Right lobe of liver (tissue), 6 donors: ENCODE data around the gene CNPY3. TPM values are rescaled to one million over a fixed set of nuclear protein-coding genes. Genes with fewer than 3 reads are reported as not detected.
A peak's percentile ranks its signal among the peaks of the same experiment; 100 is the strongest.

Experiments used
- ATAC-seq, 4 donors: fragments of 200-7000 bp; cut with Tn5 transposase; one replicate each; pipeline ENCODE4 v1.9.1; 2020; ENCODE audit warnings: mild to moderate bottlenecking in 4 of 4, moderate library complexity in 4 of 4
- DNase-seq, 3 donors: peaks; one replicate each; pipeline ENCODE4 v3.0.0-alpha.2; 2020
- H3K27ac ChIP-seq, 3 donors: fragments of 200-600 bp; one replicate each; pipeline ENCODE4 v1.8.0; 2022
- H3K27me3 ChIP-seq, 2 donors: fragments of 200-600 bp; one replicate each; pipeline ENCODE4 v1.8.0; 2022
- H3K36me3 ChIP-seq, 4 donors: fragments of 200-600 bp; sonication (generic) in 1 of 4; one replicate each; pipeline versions ENCODE4 v1.5.1 to v1.8.0; 2017 to 2022; ENCODE audit warnings: control low read depth in 1 of 4
- H3K4me1 ChIP-seq, 4 donors: fragments of 200-600 bp; sonication (generic) in 1 of 4; one replicate each; pipeline versions ENCODE4 v1.5.1 to v1.8.0; 2017 to 2022; ENCODE audit warnings: control low read depth in 1 of 4
- H3K4me3 ChIP-seq, 3 donors: fragments of 200-600 bp; one replicate each; pipeline ENCODE4 v1.8.0; 2022
- H3K9me3 ChIP-seq, 4 donors: fragments of 200-600 bp; sonication (generic) in 1 of 4; one replicate each; pipeline versions ENCODE4 v1.5.1 to v1.8.0; 2017 to 2022; ENCODE audit warnings: control low read depth in 1 of 4
- POLR2A ChIP-seq: fragments of 450-650 bp; IDR thresholded peaks from one replicate; pipeline ENCODE4 v1.6.1; 2017; ENCODE audit warnings: antibody characterized with exemption, mild to moderate bottlenecking
- WGBS: methylation state at CpG from one replicate; pipeline ENCODE4 v1.1.6; 2018; ENCODE audit warnings: low coverage, low lambda C conversion rate; ENCODE audit not compliant: insufficient coverage; ENCODE audit errors: missing lambda C conversion rate; 5-methylcytosine and 5-hydroxymethylcytosine counted together
- intact Hi-C, 2 donors: fragments of 100-400 bp; cut with DNase I; formaldehyde crosslinking; loops; one replicate each; pipeline versions ENCODE4 v1.11.2 to v1.14.1; 2022
- total RNA-seq, 6 experiments: library from RNA; depleted of rRNA in 2 of 6; stranded (reverse); fragments of >200 nt in 2 of 6; fragmentation: NEBNext Ultra II Directional in 3 of 6; extraction: Animal tissue kit (Norgen Biotek cat#: 25700) in 3 of 6; gene quantifications; one replicate each; pipeline versions ENCODE4 v1.1.0 to v1.2.4, GENCODE V29; 2016 to 2023
- TF ChIP-seq, protein P1 (sequence below), 4 donors: fragments of 200-600 bp in 3 of 4; fragments of 450-650 bp in 1 of 4; IDR thresholded peaks; one replicate each; pipeline versions ENCODE4 v1.5.1 to v1.8.0; 2016 to 2022; ENCODE audit warnings: antibody characterized with exemption in 4 of 4, mild to moderate bottlenecking in 2 of 4
- donor health status: DM: no; HTN: yes; CAD: no.
- donor health status: DM: no; HTN: no; CAD: no.
- donor health status: DM: no; HTN: no; CAD: no.
- donor health status: DM: no; HTN: yes; CAD: no.
- donor health status: DM: no; HTN: yes; CAD: no.

CNPY3 gene
- total RNA-seq, 6 experiments from 2014 or later: 11.1 to 75.4 (median 28.8) TPM

DNA sequence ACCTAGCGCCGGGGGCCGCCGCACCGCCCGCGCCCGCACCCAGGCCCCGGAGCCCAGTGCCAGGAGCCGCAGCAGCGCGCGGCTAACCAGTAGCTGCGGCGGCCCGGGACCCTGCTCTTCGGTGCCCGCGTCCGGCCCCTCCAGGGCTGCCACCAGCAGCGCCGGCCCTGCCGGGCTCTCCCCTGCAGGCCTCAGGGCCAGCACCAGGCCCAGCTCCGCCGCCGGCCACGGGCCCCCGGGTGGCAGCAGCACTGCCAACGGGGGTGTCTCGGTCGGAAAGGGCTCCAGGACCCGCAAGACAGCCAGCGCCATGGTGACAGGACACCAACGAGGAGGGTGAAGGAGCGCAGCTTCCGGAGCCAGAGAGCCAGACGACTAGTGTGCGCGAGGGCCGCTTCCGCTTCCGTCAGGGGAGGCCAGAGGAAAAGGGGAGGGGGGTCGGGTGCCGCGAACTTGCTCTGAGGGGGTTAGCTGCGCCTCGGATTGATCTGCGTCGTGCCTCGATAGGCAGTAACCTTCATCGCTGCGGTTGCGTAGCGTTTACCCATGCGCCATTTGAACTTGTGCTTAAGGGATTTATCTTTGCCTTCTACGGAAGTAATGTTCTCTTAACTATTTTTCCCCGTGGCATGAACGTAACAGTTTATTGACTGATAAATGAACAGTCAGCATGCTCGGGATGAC, 49.7 kb downstream of the CNPY3 start, which contains the start of gene PEX6:
Gene PEX6, minus strand, starts transcription at position 343 of the 684 bp plus-strand sequence. Its CDS starts 31 bp downstream, at position 312.
- no peaks in the 10 kb centered on the region for H3K36me3 ChIP-seq
- H3K4me3 ChIP-seq: peak within 1 kb of the TSS; percentile 85 to 99 (median 95)
- peak; percentile 93 to 95 (median 94) for ATAC-seq
- no peaks in the 10 kb centered on the region for H3K27me3 ChIP-seq
- peak within 1 kb of the TSS; percentile 77 to 87 (median 82) for H3K27ac ChIP-seq
- peak; percentile 90 to 93 (median 91) for DNase-seq
- 0% methylated on average over 9 of the region's 59 CpGs for whole genome bisulfite sequencing
- TF ChIP-seq POLR2A: peak; percentile 77
- TF ChIP-seq, protein P1, sequence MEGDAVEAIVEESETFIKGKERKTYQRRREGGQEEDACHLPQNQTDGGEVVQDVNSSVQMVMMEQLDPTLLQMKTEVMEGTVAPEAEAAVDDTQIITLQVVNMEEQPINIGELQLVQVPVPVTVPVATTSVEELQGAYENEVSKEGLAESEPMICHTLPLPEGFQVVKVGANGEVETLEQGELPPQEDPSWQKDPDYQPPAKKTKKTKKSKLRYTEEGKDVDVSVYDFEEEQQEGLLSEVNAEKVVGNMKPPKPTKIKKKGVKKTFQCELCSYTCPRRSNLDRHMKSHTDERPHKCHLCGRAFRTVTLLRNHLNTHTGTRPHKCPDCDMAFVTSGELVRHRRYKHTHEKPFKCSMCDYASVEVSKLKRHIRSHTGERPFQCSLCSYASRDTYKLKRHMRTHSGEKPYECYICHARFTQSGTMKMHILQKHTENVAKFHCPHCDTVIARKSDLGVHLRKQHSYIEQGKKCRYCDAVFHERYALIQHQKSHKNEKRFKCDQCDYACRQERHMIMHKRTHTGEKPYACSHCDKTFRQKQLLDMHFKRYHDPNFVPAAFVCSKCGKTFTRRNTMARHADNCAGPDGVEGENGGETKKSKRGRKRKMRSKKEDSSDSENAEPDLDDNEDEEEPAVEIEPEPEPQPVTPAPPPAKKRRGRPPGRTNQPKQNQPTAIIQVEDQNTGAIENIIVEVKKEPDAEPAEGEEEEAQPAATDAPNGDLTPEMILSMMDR (IDR thresholded peaks at IDR 0.05): no peak
- H3K9me3 ChIP-seq: no peaks in the 10 kb centered on the region
- H3K4me1 ChIP-seq: peaks cover 0 to 25% (median 2%) of the 10 kb centered on the region in 4 donors
- intact Hi-C loops: no loop called here

DNA sequence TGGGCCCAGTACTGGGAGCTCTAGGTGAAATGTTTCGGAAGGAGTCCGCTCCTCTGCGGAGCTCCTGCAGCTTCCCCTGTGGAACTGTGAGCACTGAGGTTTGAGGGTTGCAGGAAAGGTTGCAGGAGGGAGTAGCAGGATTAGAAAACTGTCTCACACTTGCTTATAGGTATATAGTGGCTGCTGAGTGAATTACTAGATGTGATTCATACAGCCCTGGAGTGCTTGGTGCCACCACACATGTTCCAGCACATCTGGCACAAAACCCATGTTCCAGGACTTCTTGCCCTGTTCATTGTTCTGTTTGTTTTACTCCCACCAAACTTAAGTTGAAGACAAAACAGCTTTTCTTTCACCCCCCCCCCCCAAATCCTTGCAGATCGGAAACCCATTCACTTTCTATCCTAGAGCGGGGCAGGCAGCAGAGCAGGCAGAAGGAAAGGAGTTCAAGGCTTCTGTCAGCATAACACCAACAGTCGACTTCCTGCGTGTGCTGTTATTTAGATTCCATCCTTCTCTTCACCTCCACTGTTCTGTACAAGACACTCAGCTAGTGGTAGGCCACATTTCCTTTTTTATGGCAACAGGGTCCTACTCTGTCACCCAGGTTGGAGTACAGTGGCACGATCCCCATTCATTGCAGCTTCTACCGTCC, 50.4 kb downstream of the CNPY3 start:
- Histone ChIP-seq H3K9me3 (no peaks in the 10 kb centered on the region), H3K4me1 (peaks cover 0 to 26% (median 2%) of the 10 kb centered on the region in 4 donors), H3K27ac (peak overlapping the region; percentile 77 to 87 (median 82)), H3K4me3 (peak overlapping the region; percentile 85 to 99 (median 95)), H3K27me3 (no peaks in the 10 kb centered on the region), H3K36me3 (no peaks in the 10 kb centered on the region)
- WGBS: 34% methylated on average over 7 of the region's 9 CpGs
- ATAC-seq (peak in 2 of 4 donors; percentile 14 to 17), DNase-seq (no peak)
- intact Hi-C loops: loop anchor here in 1 of 2 donors (10.0 kb wide), 1 partner anchor 55 kb away; the partner anchor contains the start of gene CNPY3
- TF ChIP-seq, protein P1 (IDR thresholded peaks at IDR 0.05): no peak
- no peak for TF ChIP-seq POLR2A

DNA sequence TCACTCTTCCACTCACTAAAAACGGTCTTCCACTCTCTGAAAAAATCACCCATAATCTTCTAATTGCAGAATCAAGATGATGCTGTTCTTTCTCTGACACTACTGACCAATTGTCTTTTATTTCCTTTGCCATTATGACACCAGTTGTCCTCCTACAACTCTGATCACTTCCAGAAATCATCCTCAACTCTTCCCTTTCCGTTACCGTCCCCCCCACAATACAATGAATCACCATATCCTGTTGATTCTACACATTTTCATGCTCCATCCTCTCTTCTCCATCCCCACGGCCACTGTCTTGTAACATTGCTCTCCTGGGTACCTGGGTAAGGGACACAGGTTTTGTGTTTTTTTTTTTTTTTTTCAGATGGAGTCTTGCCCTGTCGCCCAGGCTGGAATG, 52.6 kb downstream of the CNPY3 start:
- Histone ChIP-seq H3K4me3 (no peak overlapping the region), H3K36me3 (no peaks in the 10 kb centered on the region), H3K4me1 (peaks cover 0 to 39% (median 5%) of the 10 kb centered on the region in 4 donors), H3K9me3 (no peaks in the 10 kb centered on the region), H3K27ac (no peak overlapping the region), H3K27me3 (no peaks in the 10 kb centered on the region)
- 79% methylated on average over 4 of the region's 5 CpGs for WGBS
- intact Hi-C loops: loop anchor here in 1 of 2 donors (10.0 kb wide), 1 partner anchor 57 kb away; the partner anchor contains the start of gene CNPY3
- no peak for ATAC-seq
- TF ChIP-seq, protein P1 (IDR thresholded peaks at IDR 0.05): no peak
- no peak for TF ChIP-seq POLR2A
- DNase-seq: no peak

DNA sequence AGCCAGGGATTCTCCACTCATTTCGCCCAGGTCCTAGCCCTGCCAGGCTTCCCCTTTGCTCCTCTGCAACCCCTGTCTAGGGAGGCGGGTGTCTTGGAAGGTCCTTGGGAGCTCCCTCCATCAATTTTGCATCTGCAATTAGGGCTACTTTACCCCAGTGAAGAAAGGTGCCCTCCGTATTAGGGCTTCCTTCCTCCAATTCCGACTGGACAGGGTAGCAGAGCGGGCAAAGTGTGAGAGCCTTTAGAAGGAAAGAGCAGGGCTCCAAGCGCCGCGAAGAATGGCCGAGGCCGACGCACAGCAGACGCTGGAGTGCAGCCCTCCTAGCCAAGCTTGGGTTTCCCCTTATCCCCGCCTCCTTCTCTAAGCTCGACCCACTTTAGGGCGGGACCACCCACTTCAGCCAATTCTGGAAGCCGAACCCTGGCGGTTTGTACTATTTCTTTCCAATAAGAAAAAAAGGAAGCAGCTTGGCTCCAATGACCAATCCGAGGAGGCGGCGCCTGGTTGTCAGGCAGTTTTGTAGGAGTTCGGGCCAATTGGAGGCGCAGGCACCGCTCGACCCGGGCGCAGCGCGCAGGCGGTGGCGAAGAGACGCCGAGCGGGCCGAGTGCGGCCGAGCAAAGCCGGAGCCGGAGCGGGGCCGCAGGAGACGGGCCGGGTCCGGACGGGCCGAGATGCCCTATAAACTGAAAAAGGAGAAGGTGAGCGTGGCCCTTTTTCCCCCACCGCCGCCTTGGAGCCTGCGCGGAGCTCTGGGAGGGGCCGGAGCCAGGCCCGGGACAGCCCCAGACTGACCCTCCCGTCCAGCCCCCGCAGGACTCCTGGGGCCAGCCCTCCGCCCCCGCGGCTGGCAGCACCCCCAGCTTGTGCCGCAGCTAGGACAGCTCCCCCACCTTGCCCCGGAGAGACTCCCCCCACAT, 55.0 kb downstream of the CNPY3 start, which contains the start of gene PPP2R5D:
Gene PPP2R5D, plus strand, starts transcription at position 570 of the 923 bp plus-strand sequence. Its CDS starts 108 bp downstream, at position 678.
- H3K4me3 ChIP-seq: peak within 1 kb of the TSS; percentile 87 to 90 (median 89)

More for the DNA sequence above, 55.0 kb downstream of the CNPY3 start, which contains the start of gene PPP2R5D:
- peak; percentile 94 to 96 (median 96) for ATAC-seq
- peak; percentile 85 for TF ChIP-seq POLR2A
- TF ChIP-seq, protein P1 (IDR thresholded peaks at IDR 0.05): peak in 2 of 4 donors; percentile 6 to 17
- intact Hi-C loops: loop anchor here in 1 of 2 donors (10.0 kb wide), 1 partner anchor 59 kb away; the partner anchor contains the start of gene CNPY3
- H3K27ac ChIP-seq: peak within 1 kb of the TSS; percentile 52 to 66 (median 60)
- peaks cover 0 to under 1% (median 0%) of the 10 kb centered on the region in 4 donors for H3K36me3 ChIP-seq
- H3K4me1 ChIP-seq: peaks cover 0 to 27% (median 3%) of the 10 kb centered on the region in 4 donors
- under 1% methylated on average over 41 of the region's 59 CpGs for WGBS
- no peaks in the 10 kb centered on the region for H3K27me3 ChIP-seq
- no peaks in the 10 kb centered on the region for H3K9me3 ChIP-seq
- DNase-seq: peak; percentile 96 to 98 (median 98)
